Activated naive CD4-positive, alpha-beta T cell treated with anti-CD3 and anti-CD28 coated beads, Interleukin-2, amount 10 ng/mL, durations not matched to agents 7 days and 5 days (primary cell): ENCODE results near the gene TNFSF18.

Experiments used
- CTCF ChIA-PET: fragments of 350-600 bp; sonication (Branson Sonifier 250); formaldehyde crosslinking; loops from one replicate; lab custom pipeline; 2021; ENCODE audit warnings: antibody characterized with exemption; lab: Charles Lee
- DNase-seq: peaks from one replicate; pipeline ENCODE4 v3.0.0-alpha.2; 2020
- H3K27ac Mint-ChIP-seq: one replicate; pipeline ENCODE4 v1.8.0; 2021; ENCODE audit warnings: mild to moderate bottlenecking, moderate library complexity, mixed read lengths
- H3K27me3 Mint-ChIP-seq: one replicate; pipeline ENCODE4 v1.8.0; 2021; ENCODE audit warnings: mild to moderate bottlenecking, mixed read lengths
- H3K36me3 Mint-ChIP-seq: one replicate; pipeline ENCODE4 v1.8.0; 2021; ENCODE audit warnings: mixed read lengths
- H3K4me1 Mint-ChIP-seq: one replicate; pipeline ENCODE4 v1.8.0; 2021; ENCODE audit warnings: mixed read lengths
- H3K4me3 Mint-ChIP-seq: one replicate; pipeline ENCODE4 v1.8.0; 2021; ENCODE audit warnings: mild to moderate bottlenecking, moderate library complexity, mixed read lengths
- H3K9me3 Mint-ChIP-seq: one replicate; pipeline ENCODE4 v1.8.0; 2021; ENCODE audit warnings: mixed read lengths

The TNFSF18 gene

DNA sequence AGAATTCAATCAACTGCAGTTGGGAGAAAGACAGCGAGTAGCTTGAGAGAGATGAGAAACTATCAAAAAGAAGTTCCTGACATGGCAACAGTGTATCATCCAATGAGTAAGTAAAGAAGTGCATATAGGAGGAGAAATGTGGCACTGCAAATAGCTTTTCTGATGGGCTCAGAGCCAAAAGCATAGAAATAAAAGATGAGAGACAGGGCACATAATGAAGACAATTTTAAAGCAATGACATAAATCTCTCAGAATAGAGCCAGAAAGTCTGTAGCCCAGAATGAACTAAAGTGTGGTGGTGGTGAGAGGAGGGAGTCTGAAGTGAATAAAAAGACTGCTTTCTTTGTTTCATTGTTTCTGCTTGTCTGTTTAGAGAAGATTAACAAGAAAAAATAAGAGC is 34.3 kb downstream of the TNFSF18 start:
- Mint-ChIP-seq H3K4me3 (no peak overlapping the region), H3K27me3 (peaks cover 4% of the 10 kb centered on the region), H3K4me1 (peaks cover 2% of the 10 kb centered on the region), H3K27ac (no peak overlapping the region), H3K36me3 (no peaks in the 10 kb centered on the region), H3K9me3 (no peaks in the 10 kb centered on the region)
- DNase-seq = no peak
- CTCF ChIA-PET = no interaction called here

DNA sequence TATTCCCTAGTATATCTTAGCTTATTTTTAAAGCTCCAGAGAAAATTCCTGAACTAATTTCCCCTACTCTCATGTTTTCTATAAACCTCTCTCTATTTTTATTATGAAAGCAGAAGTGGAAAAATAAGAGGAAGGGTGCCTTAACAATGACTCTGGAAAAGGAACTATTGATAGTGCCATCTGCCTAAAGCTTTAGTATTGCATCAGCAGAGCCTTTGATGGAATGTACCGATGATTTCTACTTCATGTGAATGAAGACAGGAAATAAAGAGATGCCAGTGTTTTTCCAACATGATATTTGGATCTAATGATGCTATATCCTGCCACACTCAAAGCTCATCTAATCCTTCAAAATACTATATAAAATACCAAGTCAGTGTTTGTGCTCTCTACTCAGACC is 35.1 kb downstream of the TNFSF18 start:
- CTCF ChIA-PET = no interaction called here
- Mint-ChIP-seq H3K4me1 (peaks cover 2% of the 10 kb centered on the region), H3K27me3 (peaks cover 4% of the 10 kb centered on the region), H3K36me3 (no peaks in the 10 kb centered on the region), H3K9me3 (no peaks in the 10 kb centered on the region), H3K4me3 (no peak overlapping the region), H3K27ac (no peak overlapping the region)
- no peak for DNase-seq

DNA sequence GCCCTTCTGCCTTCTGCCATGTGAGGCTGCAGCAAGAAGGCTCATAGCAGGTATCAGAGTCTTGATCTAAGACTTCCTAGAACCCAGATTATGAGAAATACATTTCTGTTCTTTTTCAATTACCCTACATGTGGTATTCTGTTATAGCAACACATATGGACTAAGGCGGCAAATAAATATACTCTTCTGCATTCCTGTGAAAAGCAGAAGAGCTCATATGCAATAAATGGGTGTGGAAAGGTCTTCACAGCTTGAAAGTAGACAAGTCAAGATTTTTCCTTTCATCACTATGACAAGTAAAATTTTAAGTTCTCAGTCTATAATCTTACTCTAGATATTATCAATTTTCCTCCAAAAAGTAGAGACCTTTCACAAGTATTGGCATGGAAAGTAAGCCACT is 36.6 kb downstream of the TNFSF18 start:
- H3K36me3 Mint-ChIP-seq = no peaks in the 10 kb centered on the region
- no peak overlapping the region for H3K27ac Mint-ChIP-seq
- CTCF ChIA-PET = no interaction called here
- peaks cover 2% of the 10 kb centered on the region for H3K4me1 Mint-ChIP-seq
- peaks cover 4% of the 10 kb centered on the region for H3K27me3 Mint-ChIP-seq
- no peaks in the 10 kb centered on the region for H3K9me3 Mint-ChIP-seq
- no peak for DNase-seq
- no peak overlapping the region for H3K4me3 Mint-ChIP-seq

DNA sequence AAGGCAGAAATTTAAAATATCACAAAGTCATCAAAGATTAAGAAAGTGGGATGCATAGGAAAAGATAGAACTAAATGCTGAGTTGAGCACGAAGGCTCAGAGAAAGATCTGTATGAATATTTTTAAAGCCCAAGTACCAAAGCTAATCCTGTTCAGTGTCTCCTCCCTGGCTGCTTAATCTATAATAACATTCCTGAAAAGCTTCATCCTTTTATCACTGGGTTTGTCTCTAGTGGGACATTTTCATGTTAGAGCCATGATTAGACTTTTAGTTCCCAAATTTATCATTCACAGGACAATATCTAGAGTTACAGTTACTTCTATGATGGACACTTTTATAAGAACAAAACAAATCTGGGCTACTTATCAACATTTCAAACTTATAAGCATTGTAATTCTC is 38.6 kb downstream of the TNFSF18 start:
- no peaks in the 10 kb centered on the region for H3K9me3 Mint-ChIP-seq

DNA sequence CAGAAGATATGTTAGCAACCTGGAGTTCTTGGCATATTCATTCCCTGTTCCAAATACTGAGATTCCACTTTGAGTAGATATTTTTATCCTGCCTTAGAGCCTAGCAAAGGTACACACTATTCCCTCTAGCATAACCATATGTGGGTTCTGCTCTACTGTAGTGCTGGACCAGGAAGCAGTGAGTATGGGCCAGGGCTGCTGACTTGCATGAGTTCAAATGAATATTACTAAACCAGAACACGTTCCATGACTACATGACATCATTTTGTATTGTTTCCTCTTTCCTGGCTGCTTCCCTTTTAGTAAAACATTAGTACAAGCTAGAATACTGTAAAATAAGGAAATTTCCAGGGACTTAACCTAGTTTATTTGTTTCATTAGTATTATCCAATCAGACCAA is 41.1 kb downstream of the TNFSF18 start:
- no peak overlapping the region for H3K4me3 Mint-ChIP-seq
- DNase-seq = no peak
- no peak overlapping the region for H3K27ac Mint-ChIP-seq
- peaks cover 18% of the 10 kb centered on the region for H3K4me1 Mint-ChIP-seq
- peaks cover 1% of the 10 kb centered on the region for H3K27me3 Mint-ChIP-seq
- no peaks in the 10 kb centered on the region for H3K36me3 Mint-ChIP-seq
- CTCF ChIA-PET = no interaction called here
- no peaks in the 10 kb centered on the region for H3K9me3 Mint-ChIP-seq

More for the DNA sequence above, 38.6 kb downstream of the TNFSF18 start:
- no peaks in the 10 kb centered on the region for H3K27me3 Mint-ChIP-seq
- CTCF ChIA-PET = no interaction called here
- DNase-seq = no peak
- H3K27ac Mint-ChIP-seq = no peak overlapping the region
- no peak overlapping the region for H3K4me3 Mint-ChIP-seq
- H3K36me3 Mint-ChIP-seq = no peaks in the 10 kb centered on the region
- peaks cover 8% of the 10 kb centered on the region for H3K4me1 Mint-ChIP-seq

DNA sequence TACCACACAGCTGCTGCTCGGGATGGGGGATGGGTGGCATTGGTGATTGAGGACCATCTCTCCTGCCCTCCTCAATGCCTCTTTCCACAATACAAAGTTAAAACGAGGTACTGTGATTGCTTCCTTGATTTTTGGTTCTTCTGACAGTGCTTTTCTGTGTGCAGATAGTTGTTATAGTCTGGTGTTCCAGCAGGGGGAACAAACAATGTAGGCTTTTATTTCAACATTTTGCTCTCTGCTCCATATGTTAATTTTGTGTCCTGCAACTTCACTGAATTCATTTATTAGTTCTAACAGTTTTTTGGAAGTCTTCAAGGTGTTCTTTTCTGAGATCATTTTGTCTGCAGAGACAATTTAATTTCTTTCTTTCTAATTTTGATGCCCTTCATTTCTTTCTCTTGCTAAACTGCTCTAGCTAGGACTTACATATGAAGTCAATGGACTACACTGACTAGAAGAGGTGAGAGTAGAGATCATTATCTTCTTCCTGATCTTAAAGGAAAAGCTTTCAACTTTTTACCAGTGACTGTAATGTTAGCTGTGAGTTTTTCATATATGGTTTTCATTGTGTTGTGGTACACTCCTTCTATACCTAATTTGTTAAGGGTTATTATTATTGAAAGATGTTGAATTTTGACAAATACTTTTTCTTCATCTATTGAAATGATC is 45.4 kb downstream of the TNFSF18 start:
- H3K4me1 Mint-ChIP-seq = peaks cover 15% of the 10 kb centered on the region
- peaks cover 4% of the 10 kb centered on the region for H3K27me3 Mint-ChIP-seq
- no peak overlapping the region for H3K27ac Mint-ChIP-seq
- DNase-seq = no peak
- CTCF ChIA-PET = no interaction called here
- H3K9me3 Mint-ChIP-seq = peaks cover 6% of the 10 kb centered on the region
- no peak overlapping the region for H3K4me3 Mint-ChIP-seq
- no peaks in the 10 kb centered on the region for H3K36me3 Mint-ChIP-seq

DNA sequence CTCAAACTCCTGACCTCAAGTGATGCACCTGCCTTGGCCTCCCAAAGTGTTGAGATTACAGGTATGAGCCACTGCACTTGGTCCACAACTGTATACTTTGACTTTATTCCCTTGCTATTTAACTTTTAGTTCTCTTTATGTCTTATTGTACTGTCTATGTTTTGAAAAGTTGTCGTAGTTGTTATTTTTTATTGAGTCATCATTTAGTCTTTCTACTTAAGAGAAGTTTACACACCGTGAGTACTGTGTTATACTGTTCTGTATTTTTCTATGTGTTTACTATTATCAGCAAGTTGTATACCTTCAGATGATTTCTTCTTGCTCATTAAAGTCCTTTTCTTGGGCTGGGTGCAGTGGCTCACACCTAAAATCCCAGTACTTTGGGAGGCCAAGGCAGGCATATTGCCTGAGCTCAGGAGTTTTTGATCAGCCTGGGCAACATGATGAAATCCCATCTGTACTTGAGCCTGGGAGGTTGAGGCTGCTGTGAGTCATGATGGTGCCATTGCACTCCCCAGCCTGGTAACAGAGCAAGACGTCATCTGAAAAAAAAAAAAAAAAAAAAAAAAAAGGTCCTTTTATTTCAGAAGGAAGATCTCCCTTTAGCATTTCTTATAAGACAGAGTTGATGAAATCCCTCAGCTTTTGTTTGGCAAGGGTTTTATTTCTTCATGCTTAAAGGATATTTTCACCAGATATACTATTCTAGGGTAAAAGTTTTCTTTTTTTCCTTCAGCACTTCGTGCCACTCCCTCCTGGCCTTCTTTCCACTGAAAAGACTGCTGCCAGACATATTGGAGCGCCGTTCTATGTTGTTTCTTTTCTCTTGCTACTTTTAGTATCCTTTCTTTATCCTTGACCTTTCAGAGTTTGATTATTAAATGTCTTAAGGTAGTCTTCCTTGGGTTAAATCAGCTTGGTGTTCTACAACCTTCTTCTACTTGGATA is 47.6 kb downstream of the TNFSF18 start:
- no peak for DNase-seq

DNA sequence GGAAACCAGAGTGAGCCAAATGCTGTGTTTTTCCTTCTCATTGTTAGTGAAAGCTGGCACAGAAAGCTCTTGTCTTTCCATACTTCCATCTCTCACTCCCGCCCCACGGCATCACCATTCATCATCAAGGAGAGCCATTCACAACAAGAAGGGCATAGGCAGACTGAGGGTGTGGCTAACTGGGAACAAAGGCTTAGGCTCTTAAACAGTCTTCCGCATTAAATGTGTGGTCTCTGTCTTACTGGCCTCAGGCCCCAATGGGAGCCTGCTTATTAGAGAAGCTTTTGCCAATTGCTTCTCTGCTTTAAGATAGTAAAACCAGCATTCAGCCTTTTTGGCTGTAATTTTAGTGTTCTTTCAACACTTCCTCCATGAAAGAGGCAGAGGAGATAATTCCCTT is 51.4 kb downstream of the TNFSF18 start:
- peaks cover 10% of the 10 kb centered on the region for H3K9me3 Mint-ChIP-seq

More for the DNA sequence above, 47.6 kb downstream of the TNFSF18 start:
- H3K9me3 Mint-ChIP-seq = peaks cover 10% of the 10 kb centered on the region
- H3K4me1 Mint-ChIP-seq = peaks cover 11% of the 10 kb centered on the region
- H3K4me3 Mint-ChIP-seq = no peak overlapping the region
- CTCF ChIA-PET = no interaction called here
- no peaks in the 10 kb centered on the region for H3K36me3 Mint-ChIP-seq
- H3K27me3 Mint-ChIP-seq = peaks cover 4% of the 10 kb centered on the region
- no peak overlapping the region for H3K27ac Mint-ChIP-seq

DNA sequence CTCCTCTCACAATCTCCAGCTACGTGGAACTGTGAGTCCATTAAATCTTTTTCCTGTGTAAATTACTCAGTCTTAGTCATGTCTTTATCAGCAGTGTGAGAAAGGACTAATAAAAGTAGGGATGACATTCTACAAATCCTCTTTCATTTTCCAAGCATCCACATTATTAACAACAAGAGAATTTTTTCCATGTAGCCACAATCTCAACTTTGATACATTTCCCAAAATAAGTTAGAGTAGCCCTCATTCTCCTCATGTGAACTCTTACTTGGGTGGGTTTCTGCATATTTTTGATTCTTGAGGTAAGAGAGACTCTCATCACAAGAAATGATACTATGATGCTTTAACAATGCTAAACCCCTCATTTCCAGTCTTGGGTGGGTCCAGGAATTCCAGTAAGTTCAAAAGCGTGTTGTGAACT is 52.8 kb downstream of the TNFSF18 start:
- peaks cover 4% of the 10 kb centered on the region for H3K27me3 Mint-ChIP-seq

More for the DNA sequence above, 51.4 kb downstream of the TNFSF18 start:
- Mint-ChIP-seq H3K4me3 (no peak overlapping the region), H3K27ac (no peak overlapping the region), H3K36me3 (no peaks in the 10 kb centered on the region), H3K27me3 (peaks cover 5% of the 10 kb centered on the region), H3K4me1 (no peaks in the 10 kb centered on the region)
- no peak for DNase-seq
- CTCF ChIA-PET = no interaction called here

DNA sequence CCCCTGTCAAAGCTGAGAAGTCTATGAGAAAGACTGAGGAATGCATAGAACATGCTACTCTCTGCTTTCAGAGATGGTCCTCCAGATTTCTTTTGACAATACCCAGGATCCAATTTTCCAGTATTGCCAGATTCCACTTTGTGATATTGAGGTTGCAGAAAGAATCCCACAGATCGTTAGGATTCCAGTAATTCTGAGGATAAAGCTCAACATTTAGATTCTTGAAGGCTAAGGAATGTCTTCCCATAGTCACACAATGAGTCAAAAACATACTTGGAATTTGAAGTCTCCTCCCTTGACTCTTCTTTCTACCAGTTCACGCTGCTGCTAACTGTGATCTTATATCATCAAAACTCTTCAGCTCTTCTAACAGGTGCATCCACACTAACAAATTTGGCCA is 57.1 kb downstream of the TNFSF18 start:
- Mint-ChIP-seq H3K4me1 (no peaks in the 10 kb centered on the region), H3K27me3 (peaks cover 4% of the 10 kb centered on the region), H3K9me3 (no peaks in the 10 kb centered on the region), H3K36me3 (no peaks in the 10 kb centered on the region), H3K27ac (no peak overlapping the region), H3K4me3 (no peak overlapping the region)
- no peak for DNase-seq
- CTCF ChIA-PET = no interaction called here

More for the DNA sequence above, 52.8 kb downstream of the TNFSF18 start:
- no peak overlapping the region for H3K4me3 Mint-ChIP-seq
- no peaks in the 10 kb centered on the region for H3K36me3 Mint-ChIP-seq
- no peaks in the 10 kb centered on the region for H3K4me1 Mint-ChIP-seq
- CTCF ChIA-PET = no interaction called here
- no peak for DNase-seq
- H3K9me3 Mint-ChIP-seq = peaks cover 10% of the 10 kb centered on the region
- H3K27ac Mint-ChIP-seq = no peak overlapping the region

DNA sequence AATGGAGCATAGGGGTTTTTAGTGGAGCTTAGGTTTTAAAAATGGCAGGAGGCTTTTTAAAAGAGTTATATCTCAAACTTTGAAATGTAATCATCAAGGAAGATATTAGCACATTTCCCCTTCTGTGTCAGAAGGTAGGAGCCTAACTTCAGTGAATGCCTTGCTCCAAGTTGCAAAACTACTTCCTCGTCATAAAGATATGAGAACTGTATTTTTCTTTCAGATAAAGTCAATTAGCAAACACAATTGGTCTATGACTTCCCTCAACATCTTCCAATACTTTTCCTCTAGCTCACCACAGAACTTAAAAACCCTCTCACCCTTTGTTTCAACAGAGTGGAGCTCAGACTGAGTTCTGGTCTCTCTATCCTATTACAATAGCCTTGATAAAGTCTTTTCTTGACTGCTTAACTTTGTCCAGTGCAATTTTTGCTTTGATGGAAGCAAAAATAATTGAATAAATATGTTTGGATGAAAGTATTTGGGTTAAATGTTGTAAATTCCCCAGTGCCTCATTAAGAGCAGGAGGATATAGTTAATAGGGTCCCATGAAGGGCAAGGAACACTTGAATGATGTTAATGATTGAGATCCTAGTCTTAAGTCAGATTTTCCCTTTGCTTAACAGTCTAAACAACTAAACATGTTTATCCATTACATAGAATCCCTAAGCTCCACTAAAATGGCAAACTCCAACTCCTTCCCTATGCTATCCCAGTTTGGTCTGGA is 58.9 kb downstream of the TNFSF18 start:
- Mint-ChIP-seq H3K27ac (no peak overlapping the region), H3K9me3 (no peaks in the 10 kb centered on the region), H3K36me3 (no peaks in the 10 kb centered on the region), H3K4me1 (no peaks in the 10 kb centered on the region), H3K4me3 (no peak overlapping the region), H3K27me3 (peaks cover 2% of the 10 kb centered on the region)
- DNase-seq = no peak
- CTCF ChIA-PET = interaction anchor here (1.0 kb wide), 1 partner anchor 167 kb away, joined by 3 read pairs; no protein-coding TSS in a partner anchor

DNA sequence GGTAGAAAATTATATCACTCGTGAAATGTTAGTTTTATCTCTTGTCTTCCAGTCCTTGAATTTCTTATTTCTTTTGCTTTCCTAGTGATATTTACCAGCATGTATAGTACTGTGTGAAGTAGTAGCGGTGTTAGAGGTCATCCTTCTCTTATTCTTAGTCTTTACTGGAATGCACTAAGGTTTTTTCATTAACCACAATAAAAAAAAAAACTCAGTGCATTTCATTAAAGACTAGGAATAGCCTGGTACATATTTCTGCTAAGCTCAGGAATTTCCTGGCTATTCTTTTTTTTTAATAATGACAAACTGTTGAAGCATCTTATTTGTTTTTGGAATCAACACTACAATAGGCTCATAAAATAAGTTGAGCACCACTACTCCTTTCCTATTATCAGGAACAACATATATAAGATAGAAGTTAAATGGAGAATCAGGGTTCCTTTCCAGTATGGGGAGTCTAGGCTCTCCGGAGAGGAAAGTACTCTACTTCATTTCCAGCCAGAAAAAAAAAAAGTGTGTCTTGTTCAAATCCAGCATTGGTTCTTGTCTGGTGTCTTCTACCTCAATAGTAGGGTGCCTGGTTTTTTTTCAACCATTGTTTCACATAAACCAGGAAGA is 60.0 kb downstream of the TNFSF18 start:
- H3K9me3 Mint-ChIP-seq = no peaks in the 10 kb centered on the region
- H3K4me3 Mint-ChIP-seq = no peak overlapping the region
- H3K4me1 Mint-ChIP-seq = no peaks in the 10 kb centered on the region
- no peak for DNase-seq
- H3K27me3 Mint-ChIP-seq = no peaks in the 10 kb centered on the region
- no peak overlapping the region for H3K27ac Mint-ChIP-seq
- CTCF ChIA-PET = no interaction called here
- no peaks in the 10 kb centered on the region for H3K36me3 Mint-ChIP-seq
